Measurements from ENCODE around the gene SDC4.
"Not testable (repeated sequence)": the region's sequence is repeated elsewhere in the genome, so short reads cannot be mapped to it uniquely, and the experiment has no call there.

- not testable (repeated sequence) for TF ChIP-seq POLR2A (IDR thresholded peaks at IDR 0.05)
- TF ChIP-seq, protein P1, sequence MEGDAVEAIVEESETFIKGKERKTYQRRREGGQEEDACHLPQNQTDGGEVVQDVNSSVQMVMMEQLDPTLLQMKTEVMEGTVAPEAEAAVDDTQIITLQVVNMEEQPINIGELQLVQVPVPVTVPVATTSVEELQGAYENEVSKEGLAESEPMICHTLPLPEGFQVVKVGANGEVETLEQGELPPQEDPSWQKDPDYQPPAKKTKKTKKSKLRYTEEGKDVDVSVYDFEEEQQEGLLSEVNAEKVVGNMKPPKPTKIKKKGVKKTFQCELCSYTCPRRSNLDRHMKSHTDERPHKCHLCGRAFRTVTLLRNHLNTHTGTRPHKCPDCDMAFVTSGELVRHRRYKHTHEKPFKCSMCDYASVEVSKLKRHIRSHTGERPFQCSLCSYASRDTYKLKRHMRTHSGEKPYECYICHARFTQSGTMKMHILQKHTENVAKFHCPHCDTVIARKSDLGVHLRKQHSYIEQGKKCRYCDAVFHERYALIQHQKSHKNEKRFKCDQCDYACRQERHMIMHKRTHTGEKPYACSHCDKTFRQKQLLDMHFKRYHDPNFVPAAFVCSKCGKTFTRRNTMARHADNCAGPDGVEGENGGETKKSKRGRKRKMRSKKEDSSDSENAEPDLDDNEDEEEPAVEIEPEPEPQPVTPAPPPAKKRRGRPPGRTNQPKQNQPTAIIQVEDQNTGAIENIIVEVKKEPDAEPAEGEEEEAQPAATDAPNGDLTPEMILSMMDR (IDR thresholded peaks at IDR 0.05), result not testable (repeated sequence)
Measured at GRCh38 chr20:45350795-45351194, 2.6 kb upstream of the SDC4 start.
